Measurements from ENCODE around the gene ZNF426. TPM values are rescaled to one million over a fixed set of nuclear protein-coding genes. Genes with fewer than 3 reads are reported as not detected.

The ZNF426 gene
- total RNA-seq, 2 experiments from 2014 or later = 15.6 to 15.7 TPM

DNA sequence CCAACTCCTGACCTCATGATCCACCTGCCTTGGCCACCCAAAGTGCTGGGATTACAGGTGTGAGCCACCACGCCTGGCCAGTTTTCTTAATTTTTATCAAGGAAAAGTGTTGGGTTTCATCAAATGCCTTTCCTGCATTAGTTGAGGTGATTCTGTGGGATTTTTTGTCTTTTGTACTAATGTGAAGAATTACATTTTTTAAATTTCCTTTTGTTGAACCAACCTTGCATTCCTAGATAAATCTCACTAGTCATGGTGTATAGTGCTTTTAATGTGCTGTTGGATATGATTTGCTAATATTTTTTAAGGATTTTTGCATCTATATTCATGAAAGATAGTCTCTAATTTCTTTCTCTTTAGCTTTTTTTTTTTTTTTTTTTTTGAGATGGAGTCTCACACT is 37.6 kb downstream of the ZNF426 start:
- ChIA-PET CTCF (no interaction called here), POLR2A (interaction anchor here (0.6 kb wide), 1 partner anchor 1598 kb away, joined by 3 read pairs; no protein-coding TSS in a partner anchor)

DNA sequence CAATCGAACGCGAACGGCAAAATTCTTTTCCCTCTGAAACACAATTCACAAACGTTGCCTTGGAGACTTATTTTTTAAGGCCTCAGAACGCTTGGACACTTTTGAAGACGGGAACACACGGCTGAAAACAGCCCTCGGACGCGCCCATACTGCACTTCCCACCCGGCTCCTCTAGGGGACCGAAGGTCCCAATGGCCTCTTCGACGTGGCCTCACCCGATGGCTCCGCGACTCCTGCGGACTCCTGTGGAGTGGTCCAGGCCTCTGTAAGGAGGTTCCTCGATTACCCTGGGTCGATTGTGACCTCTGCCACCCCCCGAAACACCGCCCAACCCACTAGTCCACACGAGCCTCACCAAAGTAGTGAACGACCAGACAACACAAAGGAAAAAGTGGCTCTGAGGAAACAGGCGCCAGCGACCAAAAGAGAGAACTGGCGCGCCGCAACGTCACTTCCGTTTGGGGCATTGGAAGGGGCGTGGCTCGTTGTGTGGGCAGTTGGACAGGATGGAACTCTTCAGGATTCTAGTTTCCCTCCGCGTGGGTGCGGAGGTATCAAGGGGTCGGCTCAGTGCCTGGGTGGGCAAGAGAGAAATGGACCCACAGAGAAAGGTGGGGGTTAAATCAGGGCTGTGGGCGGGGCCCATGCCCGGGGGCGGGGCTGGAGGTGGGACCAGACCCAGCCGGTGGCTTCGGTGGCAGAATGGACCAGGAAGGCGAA is 40.1 kb downstream of the ZNF426 start, which contains the start of gene ZNF560:
ZNF560 (minus strand) TSS at position 434 of the 720 bp plus-strand sequence. CDS start 23,303 bp downstream, outside the sequence.
- POLR2A ChIA-PET = no interaction called here
- CTCF ChIA-PET = no interaction called here

DNA sequence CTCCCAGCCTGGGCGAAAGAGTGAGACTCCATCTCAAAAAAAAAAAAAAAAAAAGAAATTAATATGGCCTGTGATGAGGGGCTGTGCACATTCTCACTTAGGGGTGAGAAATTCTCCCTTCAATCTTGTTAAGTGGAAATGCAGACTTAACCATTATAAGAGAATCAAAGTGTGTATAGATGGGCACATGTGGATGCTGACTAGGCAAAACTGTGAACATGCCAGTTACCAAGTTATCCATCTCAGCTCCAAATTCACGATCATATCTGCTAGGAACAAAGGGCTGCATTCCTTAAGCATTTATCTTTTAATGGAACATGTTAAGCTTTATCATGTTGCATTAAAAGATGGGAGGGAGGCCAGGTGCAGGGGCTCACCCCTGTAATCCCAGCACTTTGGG is 44.3 kb downstream of the ZNF426 start:
- ChIA-PET CTCF (no interaction called here), POLR2A (no interaction called here)

DNA sequence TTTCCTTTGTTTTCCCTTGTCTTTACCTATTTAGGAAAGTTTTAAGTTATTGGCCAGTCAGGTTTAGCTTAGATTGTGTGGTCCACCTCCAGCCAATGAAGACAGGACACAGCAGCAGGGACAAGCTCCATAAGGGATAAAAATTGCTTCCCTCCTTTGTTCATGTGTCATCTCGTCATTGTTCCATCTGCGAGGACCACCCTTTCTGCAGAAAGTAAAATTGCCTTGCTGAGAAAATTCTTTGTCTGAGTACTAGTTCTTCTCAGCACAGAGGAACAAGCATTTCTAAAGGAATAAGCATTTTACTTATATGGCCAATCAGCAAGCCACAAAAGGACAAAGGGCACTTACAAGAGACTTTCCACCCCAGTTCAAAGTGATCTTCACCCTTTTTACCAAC is 51.4 kb downstream of the ZNF426 start:
- ChIA-PET CTCF (no interaction called here), POLR2A (no interaction called here)

DNA sequence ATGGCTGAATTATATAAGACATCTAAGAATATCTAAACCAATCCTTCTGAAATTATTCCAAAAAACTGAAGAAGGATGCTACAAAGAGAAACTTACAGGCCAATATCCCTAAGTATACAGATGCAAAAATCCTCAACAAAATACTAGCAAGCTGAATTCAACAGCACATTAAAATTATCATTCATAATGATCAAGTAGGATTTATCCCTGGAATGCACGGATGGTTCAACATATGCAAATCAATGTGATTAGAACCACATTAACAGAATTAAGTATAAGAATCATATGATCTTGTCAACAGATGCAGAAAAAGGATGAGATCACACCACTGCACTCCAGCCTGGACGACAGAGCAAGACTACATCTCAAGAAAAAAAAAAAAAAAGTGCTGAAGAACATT is 53.3 kb downstream of the ZNF426 start:
- ChIA-PET POLR2A (no interaction called here), CTCF (no interaction called here)

DNA sequence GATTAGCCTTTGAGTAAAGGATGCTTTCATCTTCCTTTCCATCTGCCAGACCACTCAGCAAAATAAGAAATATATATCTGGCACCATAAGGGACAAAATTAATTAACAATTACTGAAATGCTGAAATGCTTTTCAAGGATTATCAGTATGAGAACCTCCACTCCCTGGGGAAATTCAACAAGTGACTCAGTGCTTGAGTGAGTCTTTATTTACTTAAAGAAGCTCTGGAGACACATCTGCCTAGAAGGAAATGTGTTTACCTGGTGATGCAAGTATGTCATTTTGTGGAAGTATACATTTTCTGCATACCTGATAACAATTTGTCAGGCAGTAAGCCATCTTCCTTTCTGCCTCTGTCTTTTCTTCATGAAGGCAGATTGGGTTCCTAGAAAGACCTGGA is 63.5 kb downstream of the ZNF426 start:
- ChIA-PET POLR2A (no interaction called here), CTCF (no interaction called here)

Other genes with a start within 250 kb of the ZNF426 start
- 1 to 10 TPM; 4.1 to 4.3 TPM for gene ZNF699, start 228.8 kb downstream of the ZNF426 start, total RNA-seq
- 10 to 100 TPM; 10.7 to 11.2 TPM for gene ZNF559, start 214.5 kb downstream of the ZNF426 start, total RNA-seq
- gene ZNF177, start 175.6 kb downstream of the ZNF426 start, total RNA-seq = under 1 TPM; 0.36 to 0.48 TPM
- 10 to 100 TPM; 28.2 to 32.1 TPM for gene ZNF266, start 103.1 kb downstream of the ZNF426 start, total RNA-seq
- not detected for gene ZNF560, start 40.0 kb downstream of the ZNF426 start, total RNA-seq
- gene ZNF121, start 45.9 kb upstream of the ZNF426 start, total RNA-seq = 10 to 100 TPM; 83.8 to 85.9 TPM
- 10 to 100 TPM; 33.6 to 33.8 TPM for gene ZNF561, start 82.6 kb upstream of the ZNF426 start, total RNA-seq
- gene ZNF562, start 136.5 kb upstream of the ZNF426 start, total RNA-seq = 10 to 100 TPM; 45.0 to 47.6 TPM
- gene ZNF846, start 230.1 kb upstream of the ZNF426 start, total RNA-seq = 1 to 10 TPM; 4.0 to 4.7 TPM

Measured in activated CD8-positive, alpha-beta memory T cell treated with anti-CD3 and anti-CD28 coated beads for 36 hours (primary cell).